Testis (tissue), 2 donors: ENCODE data around the gene DAG1.

Source experiments
- POLR2A ChIP-seq: fragments of 450-650 bp; IDR thresholded peaks from one replicate; pipeline ENCODE4 v1.6.1; 2017; ENCODE audit warnings: antibody characterized with exemption, mild to moderate bottlenecking, moderate library complexity
- TF ChIP-seq, protein P1 (sequence below), 3 experiments: fragments of 450-650 bp in 2 of 3; fragments of 200-600 bp in 1 of 3; sonication (generic) in 1 of 3; IDR thresholded peaks; one replicate each; pipeline ENCODE4 v1.5.1; 2016 to 2019; ENCODE audit warnings: antibody characterized with exemption in 3 of 3, mild to moderate bottlenecking in 2 of 3, moderate library complexity in 1 of 3

GRCh38 chr3:49530701-49531100, 60.6 kb downstream of the DAG1 start:
- TF ChIP-seq, protein P1, sequence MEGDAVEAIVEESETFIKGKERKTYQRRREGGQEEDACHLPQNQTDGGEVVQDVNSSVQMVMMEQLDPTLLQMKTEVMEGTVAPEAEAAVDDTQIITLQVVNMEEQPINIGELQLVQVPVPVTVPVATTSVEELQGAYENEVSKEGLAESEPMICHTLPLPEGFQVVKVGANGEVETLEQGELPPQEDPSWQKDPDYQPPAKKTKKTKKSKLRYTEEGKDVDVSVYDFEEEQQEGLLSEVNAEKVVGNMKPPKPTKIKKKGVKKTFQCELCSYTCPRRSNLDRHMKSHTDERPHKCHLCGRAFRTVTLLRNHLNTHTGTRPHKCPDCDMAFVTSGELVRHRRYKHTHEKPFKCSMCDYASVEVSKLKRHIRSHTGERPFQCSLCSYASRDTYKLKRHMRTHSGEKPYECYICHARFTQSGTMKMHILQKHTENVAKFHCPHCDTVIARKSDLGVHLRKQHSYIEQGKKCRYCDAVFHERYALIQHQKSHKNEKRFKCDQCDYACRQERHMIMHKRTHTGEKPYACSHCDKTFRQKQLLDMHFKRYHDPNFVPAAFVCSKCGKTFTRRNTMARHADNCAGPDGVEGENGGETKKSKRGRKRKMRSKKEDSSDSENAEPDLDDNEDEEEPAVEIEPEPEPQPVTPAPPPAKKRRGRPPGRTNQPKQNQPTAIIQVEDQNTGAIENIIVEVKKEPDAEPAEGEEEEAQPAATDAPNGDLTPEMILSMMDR (IDR thresholded peaks at IDR 0.05): no peak
- TF ChIP-seq POLR2A: no peak
